Non-pigmented ciliary epithelial cell (primary cell): ENCODE measurements around the gene ANKRD29.
A peak's percentile ranks its signal among the peaks of the same experiment; 100 is the strongest.
"Not testable (repeated sequence)": the region's sequence is repeated elsewhere in the genome, so short reads cannot be mapped to it uniquely, and the experiment has no call there.

Source experiments
- DNase-seq: peaks from one replicate; pipeline ENCODE4 v3.0.0-alpha.2; 2010; ENCODE audit warnings: low read depth

The ANKRD29 gene

DNA sequence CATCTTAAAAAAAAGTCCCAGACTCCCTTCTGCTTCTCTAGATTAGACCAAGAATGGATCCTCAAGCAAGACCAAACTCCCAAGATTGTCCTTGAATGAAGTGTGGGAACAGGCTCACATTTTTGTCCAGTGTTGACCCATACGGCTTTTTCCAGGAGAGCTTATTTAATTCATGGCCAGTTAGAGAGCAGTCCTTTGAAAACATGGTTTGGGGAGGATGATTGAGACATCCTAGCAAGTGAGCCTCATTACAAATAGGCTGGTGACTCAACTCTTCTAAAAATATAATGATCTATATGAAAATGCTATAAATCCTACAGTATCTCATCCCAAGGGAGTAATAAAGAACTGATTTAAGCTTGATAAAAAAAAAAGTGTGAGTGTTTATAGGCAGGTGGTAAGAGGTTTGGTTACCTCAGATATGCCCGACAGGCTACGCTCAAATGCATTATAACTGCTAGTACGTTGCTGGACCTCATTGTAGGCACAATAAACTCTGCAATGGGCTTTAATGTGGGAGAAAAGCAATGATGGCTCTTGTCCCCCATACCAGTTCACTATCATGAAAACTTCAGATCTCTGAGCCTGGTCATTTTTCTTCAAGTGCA lies 17.0 kb downstream of the ANKRD29 start:
- DNase-seq: no peak

DNA sequence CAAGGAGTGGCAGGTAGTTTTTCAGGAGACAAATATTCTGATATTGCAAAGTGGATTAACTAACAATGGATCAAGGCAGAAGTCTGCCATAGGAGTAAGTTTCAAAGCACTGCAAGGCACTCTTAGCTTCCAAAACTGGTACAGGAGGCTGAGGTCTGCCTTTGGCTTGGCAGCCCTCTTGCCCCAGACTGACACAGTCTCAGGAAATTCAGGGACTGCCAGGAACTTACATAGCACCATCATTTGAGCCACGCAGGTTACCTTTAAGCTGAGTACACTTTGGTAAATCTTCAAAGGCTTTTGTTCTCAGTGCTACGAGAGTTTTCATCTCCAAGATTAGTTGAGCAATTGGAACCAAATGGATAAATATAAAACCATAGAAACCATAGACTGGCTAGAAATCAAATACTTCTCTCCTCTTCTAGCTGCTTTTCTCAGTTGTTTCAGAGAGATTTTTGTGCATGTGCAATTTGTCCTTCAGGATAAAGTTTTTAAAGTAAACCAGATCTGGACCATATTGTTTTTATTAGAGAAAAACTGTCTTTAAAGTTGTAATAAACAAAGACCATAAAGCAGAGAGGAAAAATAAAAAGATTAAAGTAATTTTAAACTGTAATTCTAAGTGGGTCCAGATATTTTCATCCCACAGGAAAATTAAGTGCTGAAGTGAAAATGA lies 18.8 kb downstream of the ANKRD29 start:
- DNase-seq: no peak

DNA sequence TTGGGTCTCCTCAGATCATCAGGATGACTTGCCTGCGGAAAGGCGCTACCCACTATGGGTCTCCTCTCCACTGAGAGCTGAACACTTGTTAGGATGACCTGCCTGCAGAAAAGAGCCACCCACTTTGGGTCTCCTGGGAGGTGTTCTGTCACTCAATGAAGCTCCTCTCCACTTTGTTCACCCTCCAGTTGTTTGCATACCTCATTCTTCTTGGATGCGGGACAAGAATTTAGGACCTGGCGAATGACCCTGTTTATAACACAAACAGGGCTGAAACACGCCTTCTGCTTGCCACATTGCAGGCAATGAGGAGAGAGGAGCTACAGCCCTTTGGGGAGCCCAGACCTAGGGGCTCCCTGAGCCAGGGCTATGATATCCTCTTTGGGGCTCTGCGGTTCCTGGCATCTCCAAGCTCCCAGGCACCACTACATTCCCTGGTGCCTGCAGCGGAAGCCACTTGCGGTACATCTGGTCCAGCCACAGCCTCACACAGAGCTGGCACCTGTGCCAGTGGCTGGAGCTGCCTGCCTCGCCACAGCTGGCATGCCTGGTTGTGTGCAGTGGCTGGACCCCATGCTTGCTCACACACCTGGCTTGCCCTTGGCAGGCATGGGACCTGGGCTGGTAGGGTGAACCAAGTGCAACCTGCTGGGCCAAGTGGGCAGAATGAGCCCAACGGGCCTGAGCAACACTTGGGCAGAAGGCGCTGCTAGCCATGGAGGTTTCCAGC lies 20.6 kb downstream of the ANKRD29 start:
- no peak for DNase-seq

DNA sequence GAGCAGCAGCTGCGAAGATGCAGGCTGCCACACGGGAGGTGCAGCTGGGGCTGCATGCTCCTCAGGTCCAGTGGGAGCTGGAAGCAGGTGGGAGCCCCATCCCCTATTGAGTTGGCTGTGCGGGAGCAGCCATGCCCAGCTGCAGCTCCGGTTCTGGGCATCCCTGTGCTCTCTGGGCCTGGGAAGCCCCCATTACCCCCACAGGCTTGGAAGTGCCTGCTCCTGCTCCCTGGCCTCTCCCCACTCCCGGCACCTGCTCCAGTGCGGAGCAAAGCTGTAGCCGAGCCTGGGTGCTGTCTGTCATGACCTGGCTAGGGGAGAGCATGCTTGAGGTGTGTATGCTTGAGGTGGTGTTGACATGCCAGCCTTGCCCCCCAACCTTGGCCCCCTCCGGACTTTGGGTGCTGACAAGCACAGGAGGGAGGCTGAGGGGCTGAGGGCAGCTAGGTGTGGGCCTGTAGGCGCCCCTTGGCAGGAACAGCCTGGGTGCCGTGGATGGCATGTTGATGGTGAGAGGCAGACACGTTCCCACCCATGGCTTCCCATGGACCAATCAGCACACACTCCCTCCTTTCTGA lies 21.5 kb downstream of the ANKRD29 start:
- no peak for DNase-seq

DNA sequence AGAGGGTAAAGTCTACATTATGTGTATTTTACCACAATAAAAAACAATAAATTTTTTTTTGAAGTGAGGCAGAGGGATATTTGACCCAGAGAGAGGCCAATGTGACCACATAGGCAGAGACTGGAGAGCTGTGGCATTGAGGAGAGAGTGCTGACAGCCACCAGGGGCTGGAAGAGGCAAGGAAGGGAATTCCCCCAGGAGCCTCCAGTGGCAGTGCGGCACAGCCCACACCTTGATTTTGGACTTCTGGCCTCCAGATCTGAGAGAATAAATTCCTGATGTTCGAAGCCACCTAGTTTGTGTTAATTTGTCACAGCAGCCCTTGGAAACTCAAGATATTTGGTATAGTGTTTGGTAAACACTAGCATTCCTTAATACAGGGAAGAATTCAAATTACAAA lies 22.7 kb downstream of the ANKRD29 start:
- no peak for DNase-seq

DNA sequence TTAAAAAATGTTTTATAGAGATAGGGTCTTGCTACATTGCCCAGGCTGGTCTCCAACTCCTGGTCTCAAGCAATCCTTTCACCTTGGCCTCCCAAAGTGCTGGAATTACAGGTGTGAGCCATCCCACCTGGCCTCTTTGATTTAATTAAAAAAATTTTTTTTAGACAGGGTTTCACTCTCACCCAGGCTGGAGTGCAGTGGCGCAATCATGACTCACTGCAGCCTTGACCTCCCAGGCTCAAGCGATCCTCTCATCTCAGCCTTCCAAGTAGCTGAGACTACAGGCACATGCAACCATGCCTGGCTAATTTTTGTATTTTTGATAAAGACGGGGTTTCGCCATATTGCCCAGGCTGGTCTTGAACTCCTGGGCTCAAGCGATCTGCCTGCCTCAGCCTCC lies 26.3 kb downstream of the ANKRD29 start:
- not testable (repeated sequence) for DNase-seq

DNA sequence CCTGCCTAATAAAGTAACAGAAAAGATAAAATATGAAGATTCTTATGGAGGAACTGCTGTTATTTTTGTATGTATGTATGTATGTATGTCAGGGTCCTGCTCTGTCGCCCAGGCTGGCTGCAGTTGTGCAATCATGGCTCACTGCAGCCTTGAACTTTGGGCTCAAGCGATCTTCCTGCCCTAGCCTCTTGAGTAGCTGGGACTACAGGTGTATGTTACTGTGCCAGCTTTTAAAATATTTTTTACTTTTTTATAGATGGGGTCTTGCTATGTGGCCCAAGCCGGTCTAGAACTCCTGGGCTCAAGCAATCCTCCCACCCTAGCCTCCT lies 26.7 kb downstream of the ANKRD29 start:
- DNase-seq: no peak

DNA sequence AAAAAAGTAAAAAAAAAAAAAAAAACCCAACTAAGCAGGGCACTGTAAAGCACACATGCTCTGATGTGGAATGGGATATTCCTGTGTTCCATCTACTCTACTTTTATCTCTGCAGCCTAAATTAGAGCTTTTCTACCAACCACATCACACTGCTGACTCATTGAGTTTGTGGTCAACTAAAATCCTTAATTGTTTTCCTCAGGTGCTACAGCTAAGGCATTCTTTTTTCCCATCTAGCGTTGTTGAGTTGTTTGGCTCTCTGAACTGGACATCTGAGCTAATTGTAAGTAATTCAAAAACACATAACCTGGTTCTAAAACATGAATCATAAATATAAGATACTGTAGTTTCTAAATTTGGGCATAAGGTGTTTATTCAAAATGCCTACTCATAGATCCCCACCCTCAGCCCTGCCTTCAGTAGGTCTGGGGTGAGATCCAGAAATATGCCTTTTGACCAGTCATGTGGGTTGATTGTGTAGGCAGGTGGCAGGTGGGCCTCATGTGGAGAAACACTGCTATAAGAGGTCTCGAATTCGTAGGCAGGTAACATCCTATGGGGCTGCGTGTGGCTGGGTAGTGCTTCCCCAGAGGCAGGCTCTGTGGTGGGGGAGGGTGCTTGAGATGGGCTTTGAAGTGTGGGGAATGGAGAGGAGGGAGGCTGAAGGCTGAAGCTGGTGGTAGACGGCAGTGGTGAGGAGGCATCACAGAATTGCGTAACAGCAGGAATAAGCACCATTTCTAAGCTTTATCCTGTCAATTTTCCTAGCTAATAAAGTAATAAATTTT lies 27.2 kb downstream of the ANKRD29 start:
- DNase-seq: no peak

DNA sequence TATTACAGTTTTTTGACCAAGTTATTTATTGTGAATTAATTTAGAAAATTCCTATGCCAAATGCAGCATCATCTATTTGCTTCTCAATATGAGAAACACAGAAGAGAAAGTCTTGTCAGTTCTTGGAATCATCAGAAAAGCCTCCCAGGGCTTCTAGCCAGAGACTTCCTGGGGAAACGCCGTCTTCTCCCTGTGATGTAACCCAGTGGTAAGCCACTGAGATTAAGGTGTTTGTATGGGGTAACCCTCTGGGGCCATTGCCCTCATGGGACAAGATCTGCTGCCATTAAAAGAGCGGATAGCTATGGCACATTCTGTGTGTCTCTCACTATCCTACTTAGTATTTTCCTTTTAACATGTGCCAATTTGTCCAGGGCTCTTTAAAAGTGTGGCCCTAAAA lies 28.0 kb downstream of the ANKRD29 start:
- DNase-seq: no peak

DNA sequence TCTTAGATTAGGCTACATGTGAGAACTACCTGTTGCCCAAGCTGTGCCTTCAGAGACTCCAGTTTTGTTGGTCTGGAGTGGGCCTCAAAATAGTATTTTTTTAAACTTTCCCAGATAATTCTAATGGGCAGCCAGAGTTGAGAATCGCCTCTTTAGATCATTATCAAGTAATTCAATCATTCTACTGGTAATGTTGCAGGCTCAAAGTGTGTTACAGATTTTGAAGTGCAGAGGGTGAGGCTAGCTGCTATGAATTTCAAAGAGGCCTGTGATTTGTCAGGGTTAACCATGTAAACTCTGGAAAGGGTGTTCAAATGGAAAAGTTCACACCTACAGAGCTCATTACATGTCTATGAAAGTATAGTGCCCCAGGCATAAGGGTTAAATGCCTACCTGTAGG lies 30.1 kb downstream of the ANKRD29 start:
- DNase-seq: no peak

DNA sequence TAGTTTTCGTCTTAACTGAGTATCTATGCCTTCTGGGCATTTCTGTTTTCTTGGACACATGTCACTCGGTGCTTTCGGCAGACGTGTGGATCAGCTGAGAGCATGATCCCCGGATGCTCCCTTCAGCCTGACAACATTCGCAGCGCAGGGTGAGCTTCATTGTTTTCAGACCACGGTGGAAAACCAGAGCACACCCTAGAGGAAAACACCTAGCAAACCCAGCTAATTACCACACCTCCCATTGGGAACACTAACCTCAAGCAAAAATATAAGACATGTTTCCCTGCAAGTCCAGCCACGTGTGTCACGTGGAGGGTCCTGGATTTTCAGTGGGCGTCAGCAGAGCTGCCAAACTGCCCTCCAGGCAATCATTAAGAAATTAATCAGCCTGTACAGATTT lies 31.0 kb downstream of the ANKRD29 start:
- no peak for DNase-seq

DNA sequence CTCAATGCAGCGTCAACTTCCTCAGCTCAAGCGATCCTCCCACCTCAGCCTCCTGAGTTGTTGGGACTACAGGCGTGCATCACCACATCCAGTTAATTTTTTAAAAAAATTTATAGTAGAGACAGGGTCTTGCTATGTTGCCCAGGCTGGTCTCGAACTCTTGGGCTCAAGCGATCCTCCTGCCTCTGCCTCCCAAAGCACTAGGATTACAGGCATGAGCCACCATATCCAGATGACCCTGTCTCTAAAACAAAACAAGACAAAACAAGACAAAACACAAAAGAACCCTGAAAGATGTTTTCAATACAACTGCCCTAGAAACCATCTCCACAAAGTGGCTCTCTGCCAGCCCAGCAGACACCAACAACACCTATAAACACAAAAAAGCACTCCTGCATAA lies 31.4 kb downstream of the ANKRD29 start:
- no peak for DNase-seq

DNA sequence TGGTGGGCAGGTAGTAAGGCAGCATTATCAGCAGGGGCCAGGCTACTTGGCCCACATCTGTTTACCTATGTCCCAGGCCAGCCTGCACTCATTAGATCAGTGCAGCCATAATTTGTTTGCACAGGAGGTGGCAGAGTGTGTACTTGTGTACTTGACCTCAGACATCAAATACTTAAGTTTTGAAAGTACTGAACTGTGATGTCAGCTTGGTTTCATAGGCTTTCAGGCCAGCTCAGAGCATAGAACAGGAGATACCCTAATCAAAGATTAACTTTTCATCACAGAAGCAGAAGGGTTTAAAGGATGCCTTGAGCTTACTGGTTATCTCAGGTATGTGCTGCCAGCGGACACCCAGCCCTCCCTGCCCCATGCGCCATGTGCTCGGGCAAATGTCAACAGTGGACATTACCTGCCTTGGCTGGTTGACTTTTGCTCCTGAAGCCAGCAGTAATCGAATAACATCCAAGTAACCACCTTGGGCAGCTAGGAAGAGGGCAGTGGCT lies 33.2 kb downstream of the ANKRD29 start:
- no peak for DNase-seq

DNA sequence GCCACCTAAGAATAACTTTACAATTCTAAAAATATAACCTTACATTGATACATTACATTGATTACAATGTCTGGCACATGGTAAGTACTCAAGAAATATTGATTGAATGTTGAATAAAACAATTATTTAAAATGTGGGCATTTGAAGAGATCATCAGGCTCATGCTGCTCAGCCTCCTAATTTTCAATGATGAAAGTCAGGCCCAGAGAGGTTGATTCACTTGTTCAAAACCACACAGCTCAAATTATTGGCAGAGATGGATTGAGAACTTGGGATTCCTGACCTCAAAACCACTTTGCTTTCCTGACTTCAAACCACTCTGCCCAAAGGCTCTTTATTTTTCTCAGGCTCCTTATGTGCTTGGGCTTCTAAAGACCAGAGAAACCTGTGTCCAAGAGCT lies 34.7 kb downstream of the ANKRD29 start:
- no peak for DNase-seq

DNA sequence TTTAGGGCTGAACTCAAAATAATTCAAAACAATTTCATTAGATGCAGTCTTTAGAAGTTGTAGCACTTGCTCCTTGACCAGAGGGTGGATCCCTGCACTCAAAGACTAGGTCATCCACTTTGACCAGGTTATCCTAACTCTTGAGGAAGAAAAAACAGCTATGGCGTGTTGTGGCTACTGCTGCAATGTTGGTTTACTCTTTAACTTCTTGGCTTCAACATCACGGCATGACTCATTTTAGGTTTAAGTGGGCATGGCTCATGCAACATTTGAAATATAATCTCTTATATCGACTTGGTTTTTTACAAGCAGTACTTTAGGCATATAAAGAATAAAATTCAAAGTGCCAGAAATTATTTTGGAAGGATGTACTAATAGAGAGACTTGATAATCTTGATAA lies 35.4 kb downstream of the ANKRD29 start:
- peak; percentile 63 for DNase-seq

DNA sequence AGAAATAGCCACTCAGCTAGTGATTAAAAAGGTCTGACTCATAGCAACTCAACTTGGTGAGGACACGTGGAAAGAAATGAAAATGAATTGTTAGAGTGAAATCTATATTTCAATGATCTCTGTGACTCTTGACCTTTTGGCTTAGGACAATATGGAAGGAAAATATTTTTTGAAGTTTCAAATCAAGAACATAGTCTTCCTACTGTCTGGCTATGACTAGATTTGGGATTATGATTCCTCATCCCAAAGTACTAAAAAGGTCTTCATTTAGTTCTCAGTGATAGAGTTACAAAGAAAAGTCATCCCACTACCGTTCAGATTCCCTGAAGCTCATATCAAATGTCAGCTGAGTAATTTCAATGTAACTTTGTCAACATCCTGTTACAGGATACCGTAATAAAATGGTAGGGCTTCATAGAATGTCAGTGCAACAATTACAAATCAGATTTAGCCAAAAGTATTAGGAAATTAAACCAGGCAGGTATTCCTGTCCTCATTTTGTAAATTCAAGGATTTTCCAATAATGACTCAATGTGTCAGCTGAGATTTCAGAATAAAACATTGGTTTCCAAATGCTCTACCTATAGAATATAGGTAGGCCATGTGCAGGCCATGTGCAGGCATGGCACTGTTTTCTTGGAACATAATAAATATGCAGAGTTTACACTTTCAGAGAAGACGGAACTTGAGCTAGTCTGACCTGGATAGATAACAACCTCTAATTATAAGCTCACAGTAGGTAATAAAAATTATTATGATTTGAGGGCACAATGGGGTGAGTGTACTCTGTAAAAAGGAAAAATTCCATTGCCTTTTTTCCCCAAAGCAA lies 36.0 kb downstream of the ANKRD29 start:
- DNase-seq: no peak

DNA sequence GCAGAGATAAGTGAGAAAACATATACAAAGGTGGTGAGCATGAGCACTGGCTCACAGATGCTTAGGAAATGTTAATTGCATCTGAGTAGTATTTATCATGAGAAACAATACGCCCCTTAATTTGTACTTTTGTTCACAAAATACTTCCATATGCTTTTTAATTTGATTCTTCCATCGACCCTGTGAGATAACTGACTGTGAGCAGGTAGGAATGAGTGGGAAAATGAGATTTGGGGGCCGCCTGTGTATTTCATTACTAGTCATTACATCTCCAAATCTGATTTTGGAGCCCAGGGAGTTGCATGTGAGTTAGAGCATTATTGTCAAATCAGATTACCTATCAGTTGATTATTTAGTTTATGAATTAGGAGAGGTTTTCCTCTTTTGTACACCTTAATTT lies 39.7 kb downstream of the ANKRD29 start:
- DNase-seq: no peak

DNA sequence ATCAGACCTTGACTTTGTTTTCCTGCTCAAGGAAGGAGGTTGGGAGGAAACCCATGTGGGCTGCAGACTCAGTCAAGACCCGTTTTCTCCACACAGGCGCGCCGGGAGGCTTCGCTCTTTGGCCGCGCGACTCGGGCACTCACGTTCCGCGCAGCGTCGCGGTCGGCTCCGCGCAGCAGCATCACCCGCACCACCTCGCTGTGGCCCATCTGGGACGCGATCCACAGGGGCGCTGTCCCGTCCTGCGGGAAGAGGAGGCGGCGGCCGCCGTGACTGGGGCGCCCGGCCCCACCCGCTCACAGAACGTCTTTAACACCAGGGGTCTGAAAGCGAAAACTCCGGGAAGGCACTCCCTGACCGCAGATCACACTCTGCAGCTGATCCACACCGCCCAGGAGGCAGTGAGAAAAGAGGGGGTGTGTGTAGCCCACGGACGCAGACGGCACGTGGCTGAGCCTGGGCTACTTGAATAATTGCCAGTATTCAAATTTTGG lies 43.3 kb downstream of the ANKRD29 start:
- no peak for DNase-seq

DNA sequence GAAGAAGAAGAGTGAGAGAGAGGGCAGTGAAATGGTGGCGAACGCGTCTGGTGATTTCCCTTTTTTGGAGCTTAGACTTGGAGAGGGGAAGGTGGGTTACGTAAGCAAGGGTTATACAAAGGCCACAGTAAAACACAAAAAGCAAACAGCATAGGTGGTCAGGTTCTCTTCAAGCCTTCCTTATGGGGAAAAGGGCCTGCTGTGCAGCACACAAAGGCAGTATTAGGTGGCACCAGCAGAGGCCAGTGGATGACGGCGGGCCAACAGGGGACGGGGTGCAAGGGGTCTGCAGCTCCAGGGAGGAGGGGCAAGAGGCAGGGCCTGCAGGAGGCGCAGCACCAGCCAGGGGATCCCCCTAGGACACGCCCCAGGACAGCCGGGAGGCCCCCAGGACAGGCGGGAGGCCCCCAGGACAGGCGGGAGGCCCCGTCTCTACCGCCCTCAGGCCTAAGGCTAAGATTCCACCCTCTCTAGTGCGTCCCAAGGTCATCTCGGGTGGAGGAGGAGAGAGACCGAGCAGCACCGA lies 43.8 kb downstream of the ANKRD29 start:
- no peak for DNase-seq

DNA sequence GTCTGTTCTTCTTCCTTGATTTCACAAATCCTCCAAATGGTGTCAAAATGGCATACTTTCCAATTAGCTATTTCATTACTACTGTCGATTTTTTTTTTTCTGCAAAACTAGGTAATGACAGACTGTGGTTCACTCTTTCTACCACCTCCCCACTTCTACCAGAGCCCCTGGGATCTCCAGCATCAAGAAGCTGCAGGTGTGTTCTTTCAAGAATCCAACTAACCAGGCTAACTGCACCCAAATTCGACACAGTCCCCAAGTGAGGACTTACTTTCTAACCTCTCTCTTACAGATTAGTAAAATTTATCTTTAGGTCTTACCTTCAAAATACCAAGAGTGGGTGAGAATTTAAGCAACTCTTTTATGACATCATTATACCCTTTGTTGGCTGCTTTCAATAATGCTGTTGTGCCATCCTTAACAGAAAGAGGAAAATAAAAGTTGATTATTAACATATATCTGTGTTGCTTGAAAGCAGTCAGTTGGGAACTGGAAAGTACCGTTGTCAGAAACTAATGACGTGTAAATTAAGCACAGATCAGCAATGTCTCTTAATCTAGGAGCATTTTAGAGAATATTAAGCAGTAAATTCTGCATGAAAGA lies 45.2 kb downstream of the ANKRD29 start:
- no peak for DNase-seq

DNA sequence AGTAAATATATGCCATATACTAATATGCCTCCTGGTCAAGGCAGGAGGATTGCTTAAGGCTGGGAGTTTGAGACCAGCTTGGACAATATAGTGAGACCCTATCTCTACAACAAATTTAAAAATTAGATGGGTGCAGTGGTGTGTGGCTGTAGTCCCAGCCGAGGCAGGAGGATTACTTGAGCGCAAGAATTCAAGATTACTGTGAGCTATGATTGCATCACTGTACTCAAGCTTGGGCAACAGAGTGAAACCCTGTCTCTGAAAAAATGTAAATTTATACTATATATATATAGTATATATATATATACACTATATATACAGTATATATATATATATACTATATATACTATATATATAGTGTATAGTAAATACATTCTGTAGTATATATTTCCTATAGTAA lies 46.5 kb downstream of the ANKRD29 start:
- DNase-seq: no peak
